Breast epithelium (tissue), 3 donors: ENCODE results near the gene ATP10D.

Experiments used
- CTCF ChIP-seq, 3 donors: fragments of 450-650 bp; IDR thresholded peaks; one replicate each; pipeline ENCODE4 v1.5.1; 2016 to 2017; ENCODE audit warnings: antibody characterized with exemption in 3 of 3, mild to moderate bottlenecking in 3 of 3, moderate library complexity in 3 of 3
- POLR2A ChIP-seq: fragments of 450-650 bp; IDR thresholded peaks from one replicate; pipeline ENCODE4 v1.6.1; 2016; ENCODE audit warnings: antibody characterized with exemption, mild to moderate bottlenecking, moderate library complexity
- POLR2AphosphoS5 ChIP-seq, 3 donors: sonication (generic); formaldehyde crosslinking; IDR thresholded peaks; one replicate each; pipeline ENCODE4 v1.6.1; 2017; ENCODE audit warnings: antibody characterized with exemption in 3 of 3

- TF ChIP-seq POLR2A (no peak), CTCF (IDR thresholded peaks at IDR 0.05) (peak in 2 of 3 donors; percentile 21 to 24), POLR2AphosphoS5 (IDR thresholded peaks at IDR 0.05) (no peak)
Measured at GRCh38 chr4:47490550-47490949, 5.5 kb downstream of the ATP10D start.
